HepG2 (cell line): ENCODE results near the gene MAP2K7. TPM values are rescaled to one million over a fixed set of nuclear protein-coding genes. Genes with fewer than 3 reads are reported as not detected.

Source experiments
- ATAC-seq: fragments of 200-7000 bp; cut with Tn5 transposase; 3 replicates; pipeline ENCODE4 v1.9.1; 2020; ENCODE audit warnings: mild to moderate bottlenecking, moderate library complexity
- BruUV-seq: library from RNA; stranded (reverse); fragments of 400-500 nt; replicated peaks from 2 replicates; lab custom pipeline; 2021; lab: Mats Ljungman, UMichigan
- CTCF ChIA-PET: fragments of 300-600 bp; formaldehyde crosslinking; extraction: SDS; loops from one replicate; lab custom pipeline; 2021; ENCODE audit warnings: low total read pairs, inconsistent platforms, low intra/inter-chr PET ratio; lab: Yijun Ruan, JAX
- POLR2A ChIA-PET: fragments of 350-600 bp; sonication (Branson Sonifier 250); formaldehyde crosslinking; loops from one replicate; lab custom pipeline; 2020; ENCODE audit warnings: antibody characterized with exemption, inconsistent platforms; lab: Yijun Ruan, JAX
- DNase-seq: peaks from one replicate; pipeline ENCODE4 v3.0.0-alpha.2; 2015; ENCODE audit warnings: low spot score
- FAIRE-seq: peaks from 3 replicates; lab custom pipeline; 2011; peaks lifted over from hg19 to GRCh38; lab: Jason Lieb, UNC
- H2AFZ ChIP-seq: one replicate; pipeline ENCODE4 v1.6.1; 2011; ENCODE audit warnings: low read length, inconsistent platforms
- H3K27ac ChIP-seq: fragments of 300-600 bp; 3 replicates; pipeline ENCODE4 v1.8.0; 2011; ENCODE audit warnings: mixed run types, mild to moderate bottlenecking, mixed read lengths, low read length, inconsistent platforms; ENCODE audit not compliant: insufficient read depth; ENCODE audit errors: extremely low read length
- H3K27me3 ChIP-seq, 2 experiments: fragments of 200-600 bp in 1 of 2; 2 replicates in 1 of 2; 3 replicates in 1 of 2; pipeline versions ENCODE4 v1.6.0 to v1.8.0; 2011; ENCODE audit warnings: low read length in 2 of 2, mild to moderate bottlenecking in 2 of 2, moderate library complexity in 2 of 2, inconsistent platforms in 1 of 2; ENCODE audit not compliant: insufficient read depth in 2 of 2, control insufficient read depth in 1 of 2
- H3K36me3 ChIP-seq, 2 experiments: fragments of 200-600 bp in 1 of 2; replicated peaks in 1 of 2; 2 replicates in 1 of 2; 3 replicates in 1 of 2; pipeline versions ENCODE4 v1.5.1 to v1.8.0; 2011; ENCODE audit warnings: low read length in 2 of 2, inconsistent platforms in 1 of 2; ENCODE audit not compliant: insufficient read depth in 2 of 2, control insufficient read depth in 1 of 2
- H3K4me1 ChIP-seq: 2 replicates; pipeline ENCODE4 v1.5.1; 2012; ENCODE audit warnings: low read length, inconsistent platforms; ENCODE audit not compliant: insufficient read depth
- H3K4me2 ChIP-seq: 2 replicates; pipeline ENCODE4 v1.6.0; 2011; ENCODE audit warnings: low read depth, low read length, inconsistent platforms
- H3K4me3 ChIP-seq, 3 experiments: fragments of 200-600 bp in 1 of 3; sonication (generic), shearing (Covaris generic) in 1 of 3; replicated peaks in 1 of 3; 2 replicates each; pipeline ENCODE4 v1.5.1; 2011 to 2016; ENCODE audit warnings: low read length in 3 of 3, inconsistent platforms in 2 of 3, low read depth in 2 of 3, mild to moderate bottlenecking in 2 of 3, control low read depth in 1 of 3, mixed read lengths in 1 of 3; ENCODE audit not compliant: insufficient read depth in 1 of 3
- H3K79me2 ChIP-seq: one replicate; pipeline ENCODE4 v1.6.1; 2011; ENCODE audit warnings: low read length, inconsistent platforms; ENCODE audit not compliant: insufficient read depth
- H3K9ac ChIP-seq: 2 replicates; pipeline ENCODE4 v1.6.0; 2011; ENCODE audit warnings: mild to moderate bottlenecking, low read depth, low read length, inconsistent platforms; ENCODE audit not compliant: insufficient read depth
- H3K9me3 ChIP-seq: 2 replicates; pipeline ENCODE4 v1.5.1; 2012; ENCODE audit warnings: mild to moderate bottlenecking, low read length
- H4K20me1 ChIP-seq: 2 replicates; pipeline ENCODE4 v1.6.0; 2011; ENCODE audit warnings: inconsistent platforms, mild to moderate bottlenecking, low read length, moderate library complexity; ENCODE audit not compliant: insufficient read depth
- HOXA3 ChIP-seq: sonication (generic); formaldehyde crosslinking; IDR thresholded peaks from 2 replicates; pipeline ENCODE4 v1.5.0; 2020; ENCODE audit warnings: missing genetic modification reagents
- KDM5B ChIP-seq: sonication (generic); formaldehyde crosslinking; IDR thresholded peaks from 2 replicates; pipeline ENCODE4 v1.4.0; 2020; ENCODE audit warnings: missing genetic modification reagents, mild to moderate bottlenecking, borderline replicate concordance
- MAZ ChIP-seq, 2 experiments: sonication (generic) in 1 of 2; formaldehyde crosslinking in 1 of 2; IDR thresholded peaks; 2 replicates each; pipeline versions ENCODE4 v1.5.0 to v1.6.1; 2012 to 2020; ENCODE audit warnings: low read depth in 2 of 2, mild to moderate bottlenecking in 2 of 2, borderline replicate concordance in 1 of 2, improper control_type of control experiment in 1 of 2, low read length in 1 of 2, missing genetic modification reagents in 1 of 2, moderate library complexity in 1 of 2
- NFKB2 ChIP-seq: sonication (generic); formaldehyde crosslinking; IDR thresholded peaks from 2 replicates; pipeline ENCODE4 v1.4.0; 2020; ENCODE audit warnings: missing genetic modification reagents, borderline replicate concordance
- PHF8 ChIP-seq: sonication (generic); formaldehyde crosslinking; IDR thresholded peaks from 2 replicates; pipeline ENCODE4 v1.5.0; 2020; ENCODE audit warnings: missing genetic modification reagents
- SP2 ChIP-seq: sonication (generic); formaldehyde crosslinking; IDR thresholded peaks from 2 replicates; pipeline ENCODE4 v1.5.1; 2020; ENCODE audit warnings: mild to moderate bottlenecking, missing genetic modification reagents
- THAP11 ChIP-seq: IDR thresholded peaks from 2 replicates; pipeline ENCODE4 v1.6.1; 2016; ENCODE audit warnings: missing biosample characterization, missing genetic modification reagents
- YEATS4 ChIP-seq: sonication (generic); formaldehyde crosslinking; IDR thresholded peaks from 2 replicates; pipeline ENCODE4 v1.4.0; 2020; ENCODE audit warnings: missing genetic modification reagents, borderline replicate concordance
- ZC3H4 ChIP-seq: sonication (generic); formaldehyde crosslinking; IDR thresholded peaks from 2 replicates; pipeline ENCODE4 v1.4.0; 2020; ENCODE audit warnings: missing genetic modification reagents, borderline replicate concordance
- ZHX1 ChIP-seq: sonication (generic); formaldehyde crosslinking; IDR thresholded peaks from 2 replicates; pipeline ENCODE4 v1.8.1; 2022; ENCODE audit warnings: low read depth, mild to moderate bottlenecking, missing genetic modification reagents
- ZNF44 ChIP-seq: sonication (generic); formaldehyde crosslinking; IDR thresholded peaks from 2 replicates; pipeline ENCODE4 v1.5.1; 2020; ENCODE audit warnings: mild to moderate bottlenecking, missing genetic modification reagents
- ZNF446 ChIP-seq: sonication (generic); formaldehyde crosslinking; IDR thresholded peaks from 2 replicates; pipeline ENCODE4 v1.5.0; 2020; ENCODE audit warnings: mild to moderate bottlenecking, missing genetic modification reagents
- ZNF629 ChIP-seq: sonication (generic); formaldehyde crosslinking; conservative IDR thresholded peaks from 2 replicates; pipeline ENCODE4 v1.5.0; 2020; ENCODE audit warnings: missing genetic modification reagents
- ZNF652 ChIP-seq: IDR thresholded peaks from 2 replicates; pipeline ENCODE4 v1.6.1; 2016; ENCODE audit warnings: low read depth, borderline replicate concordance
- ZNF687 ChIP-seq: sonication (generic); formaldehyde crosslinking; IDR thresholded peaks from 2 replicates; pipeline ENCODE4 v1.5.1; 2020; ENCODE audit warnings: mild to moderate bottlenecking, missing genetic modification reagents, moderate library complexity
- ZNF790 ChIP-seq: sonication (generic); formaldehyde crosslinking; IDR thresholded peaks from 2 replicates; pipeline ENCODE4 v1.8.0; 2022; ENCODE audit warnings: missing genetic modification reagents, mild to moderate bottlenecking, borderline replicate concordance
- WGBS: methylation state at CpG from one replicate; pipeline ENCODE4 v1.1.6; 2017; ENCODE audit warnings: low lambda C conversion rate; 5-methylcytosine and 5-hydroxymethylcytosine counted together
- in situ Hi-C: cut with HindIII; loops from 2 replicates; pipeline ENCODE4 v1.10.0; 2017; ENCODE audit warnings: low pct_unique_long_range_greater_than_20kb; ENCODE audit not compliant: extremely low pct_ligation_motif_present
- intact Hi-C: fragments of 100-400 bp; cut with micrococcal nuclease; formaldehyde crosslinking; loops from one replicate; pipeline ENCODE4 v1.10.0; 2022; ENCODE audit not compliant: unreplicated experiment
- polyA plus RNA-seq, 8 experiments: library from polyadenylated mRNA; depleted of rRNA in 3 of 8; stranded (reverse) in 7 of 8; unstranded in 1 of 8; fragments of >200 nt; fragmentation: Illumina TruSeq in 4 of 8; extraction: Trizol in 4 of 8; gene quantifications; 2 replicates each; pipeline versions ENCODE4 v1.2.1 to v1.2.3, GENCODE V29; 2011 to 2016; ENCODE audit warnings: low read depth in 4 of 8, missing spikeins in 1 of 8, mixed read lengths in 1 of 8; ENCODE audit not compliant: insufficient read depth in 1 of 8
- total RNA-seq, 5 experiments: library from RNA; depleted of rRNA; stranded (reverse); fragments of >200 nt; fragmentation: Illumina TruSeq; extraction: Trizol; gene quantifications; 2 replicates each; pipeline ENCODE4 v1.2.3, GENCODE V29; 2016; ENCODE audit warnings: low read depth in 1 of 5

Gene MAP2K7
- total and polyA plus RNA-seq, 2 of the 13 experiments (the other 11 are each of a cell fraction or from before 2014, with no cell fraction given) = 9.0 to 10.8 TPM

- Histone ChIP-seq H3K4me3 (peak within 1 kb of the TSS; percentile 56 to 73 (median 59)), H3K4me1 (peaks cover 50% of the 10 kb centered on the region), H2AFZ (no peak within 1 kb of the TSS), H3K9ac (no peak within 1 kb of the TSS), H3K27ac (no peak within 1 kb of the TSS), H3K4me2 (peak within 1 kb of the TSS; percentile 97), H3K27me3 (peaks cover 0 to 4% of the 10 kb centered on the region in 2 experiments; a peak in 1 of 5 replicates), H3K79me2 (no peaks in the 10 kb centered on the region), H4K20me1 (no peaks in the 10 kb centered on the region; the same call in 1 of the 2 replicates), H3K9me3 (no peaks in the 10 kb centered on the region), H3K36me3 (no peaks in the 10 kb centered on the region)
- FAIRE-seq (no peak), DNase-seq (peak; percentile 58), ATAC-seq (peak; percentile 12; the same call in 2 of the 3 replicates)
- no TSS peak for BruUV-seq
- intact Hi-C loops (loop anchor here (10.0 kb wide), 1 partner anchor 1139 kb away; the partner anchor contains the start of genes GPR108 and TRIP10), in situ Hi-C loops (no loop called here)
- CTCF ChIA-PET = no interaction called here
- WGBS = 7% methylated on average over 23 of the region's 88 CpGs
- POLR2A ChIA-PET = interaction anchor here (1.2 to 2.8 kb wide), 4 partner anchors 14 to 70 kb away, joined by 5 to 16 read pairs (median 6); partner anchors contain the start of genes LRRC8E and TIMM44
- peak; percentile 39; the same call in 1 of the 2 replicates for TF ChIP-seq ZNF446 (CRISPR knock-in tag)
- TF ChIP-seq ZC3H4 (CRISPR knock-in tag) = no peak
- TF ChIP-seq THAP11 (CRISPR knock-in tag) = 0 out of 2 replicates have a peak, but pooled peaks have one; percentile 8
- no peak for TF ChIP-seq ZNF652 (CRISPR knock-in tag)
- 0 out of 2 replicates have a peak, but pooled peaks have one; percentile 15 for TF ChIP-seq YEATS4 (CRISPR knock-in tag)
- no peak for TF ChIP-seq ZNF629 (CRISPR knock-in tag)
- peak; percentile 45; the same call in 1 of the 2 replicates for TF ChIP-seq ZNF790 (CRISPR knock-in tag)
- no peak for TF ChIP-seq MAZ (IDR thresholded peaks at IDR 0.05; ENCODE audit: borderline replicate concordance, low read depth, low read length)
- peak; percentile 50; the same call in 1 of the 2 replicates for TF ChIP-seq MAZ (CRISPR knock-in tag; IDR thresholded peaks at IDR 0.05; ENCODE audit: low read depth)
- peak; percentile 64 for TF ChIP-seq ZNF687 (CRISPR knock-in tag)
- 0 out of 2 replicates have a peak, but pooled peaks have one; percentile 14 for TF ChIP-seq PHF8 (CRISPR knock-in tag)
- peak; percentile 34; the same call in 1 of the 2 replicates for TF ChIP-seq KDM5B (CRISPR knock-in tag)
- no peak for TF ChIP-seq NFKB2 (CRISPR knock-in tag)
- TF ChIP-seq ZNF44 = peak; percentile 18; the same call in 1 of the 2 replicates
- peak; percentile 84 for TF ChIP-seq SP2
- TF ChIP-seq ZHX1 (CRISPR knock-in tag) = no peak
- TF ChIP-seq HOXA3 (CRISPR knock-in tag) = no peak; the same call in 1 of the 2 replicates
These were observed 29.4 kb upstream of the MAP2K7 start, which contains the start of gene PRR36 for GRCh38 chr19:7874076-7874896. TSS of gene PRR36 (minus strand) at chr19:7874390. CDS start at chr19:7873689, 701 bp downstream.
